ENCODE results near the gene IFIT1B. TPM values are rescaled to one million over a fixed set of nuclear protein-coding genes. Genes with fewer than 3 reads are reported as not detected.

IFIT1B gene
- polyA plus RNA-seq, 3 donors, result not detected

- peaks cover 26 to 28% of the 10 kb centered on the region in 2 donors for H3K4me1 ChIP-seq (ENCODE audit: control insufficient read depth in 1 of 2, insufficient read depth in 2 of 2, low read length in 2 of 2)
- H3K4me2 ChIP-seq (replicated peaks; ENCODE audit: extremely low read depth, low read length, poor library complexity, severe bottlenecking), result no peak overlapping the region
- Mint-ChIP-seq H3K4me1 (peaks cover 33% of the 10 kb centered on the region), H3K9me3 (peaks cover 0 to 1% (median 0%) of the 10 kb centered on the region in 7 donors), H3K36me3 (peaks cover 22 to 27% of the 10 kb centered on the region in 2 donors), H3K4me3 (no peak overlapping the region), H3K27me3 (ENCODE audit: low read depth in 3 of 3) (no peaks in the 10 kb centered on the region), H3K27ac (peak overlapping the region in 1 of 7 donors; percentile 26)
- H3K4me3 ChIP-seq (replicated peaks in 1 of 3; ENCODE audit: low read depth in 2 of 3, low read length in 3 of 3), result no peak overlapping the region
- H2AFZ ChIP-seq (ENCODE audit: insufficient read depth, low read depth, low read length, poor library complexity, severe bottlenecking), result no peak overlapping the region
- H3K9me3 ChIP-seq (replicated peaks in 1 of 2; ENCODE audit: control insufficient read depth in 1 of 2, insufficient read depth in 1 of 2, low read length in 2 of 2), result no peaks in the 10 kb centered on the region
- no peak overlapping the region for H3K9ac ChIP-seq (ENCODE audit: insufficient read depth, low read length, poor library complexity, severe bottlenecking)
- TF ChIP-seq, protein P1, sequence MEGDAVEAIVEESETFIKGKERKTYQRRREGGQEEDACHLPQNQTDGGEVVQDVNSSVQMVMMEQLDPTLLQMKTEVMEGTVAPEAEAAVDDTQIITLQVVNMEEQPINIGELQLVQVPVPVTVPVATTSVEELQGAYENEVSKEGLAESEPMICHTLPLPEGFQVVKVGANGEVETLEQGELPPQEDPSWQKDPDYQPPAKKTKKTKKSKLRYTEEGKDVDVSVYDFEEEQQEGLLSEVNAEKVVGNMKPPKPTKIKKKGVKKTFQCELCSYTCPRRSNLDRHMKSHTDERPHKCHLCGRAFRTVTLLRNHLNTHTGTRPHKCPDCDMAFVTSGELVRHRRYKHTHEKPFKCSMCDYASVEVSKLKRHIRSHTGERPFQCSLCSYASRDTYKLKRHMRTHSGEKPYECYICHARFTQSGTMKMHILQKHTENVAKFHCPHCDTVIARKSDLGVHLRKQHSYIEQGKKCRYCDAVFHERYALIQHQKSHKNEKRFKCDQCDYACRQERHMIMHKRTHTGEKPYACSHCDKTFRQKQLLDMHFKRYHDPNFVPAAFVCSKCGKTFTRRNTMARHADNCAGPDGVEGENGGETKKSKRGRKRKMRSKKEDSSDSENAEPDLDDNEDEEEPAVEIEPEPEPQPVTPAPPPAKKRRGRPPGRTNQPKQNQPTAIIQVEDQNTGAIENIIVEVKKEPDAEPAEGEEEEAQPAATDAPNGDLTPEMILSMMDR (IDR thresholded peaks at IDR 0.05), result no peak
- intact Hi-C loops (cut with micrococcal nuclease), result no loop called here
- no peaks in the 10 kb centered on the region for H3K27me3 ChIP-seq (ENCODE audit: control insufficient read depth in 2 of 2, insufficient read depth in 2 of 2, low read length in 2 of 2)
- 100% methylated on average over 4 of the region's 5 CpGs for WGBS (ENCODE audit: insufficient coverage)
- H3K36me3 ChIP-seq (replicated peaks in 1 of 2; ENCODE audit: control insufficient read depth in 1 of 2, insufficient read depth in 2 of 2, low read length in 2 of 2), result peaks cover 26 to 30% of the 10 kb centered on the region in 2 donors
- no peak for DNase-seq
- H4K20me1 ChIP-seq (ENCODE audit: insufficient read depth, low read length), result peaks cover 24% of the 10 kb centered on the region
- H3K79me2 ChIP-seq (ENCODE audit: insufficient read depth, low read length), result no peaks in the 10 kb centered on the region
- H3K27ac ChIP-seq (ENCODE audit: low read depth in 1 of 2, low read length in 2 of 2), result no peak overlapping the region
These were observed 34.6 kb upstream of the IFIT1B start for GRCh38 chr10:89343089-89343767.

GRCh38 chr10:89344156-89344555, 33.7 kb upstream of the IFIT1B start:
- Histone ChIP-seq H3K4me2 (replicated peaks; ENCODE audit: extremely low read depth, low read length, poor library complexity, severe bottlenecking) (no peak overlapping the region), H3K27ac (ENCODE audit: low read depth in 1 of 2, low read length in 2 of 2) (no peak overlapping the region), H3K4me3 (replicated peaks in 1 of 3; ENCODE audit: low read depth in 2 of 3, low read length in 3 of 3) (no peak overlapping the region), H3K36me3 (replicated peaks in 1 of 2; ENCODE audit: control insufficient read depth in 1 of 2, insufficient read depth in 2 of 2, low read length in 2 of 2) (peaks cover 17 to 21% of the 10 kb centered on the region in 2 donors), H3K27me3 (ENCODE audit: control insufficient read depth in 2 of 2, insufficient read depth in 2 of 2, low read length in 2 of 2) (no peaks in the 10 kb centered on the region), H3K9ac (ENCODE audit: insufficient read depth, low read length, poor library complexity, severe bottlenecking) (no peak overlapping the region), H3K9me3 (replicated peaks in 1 of 2; ENCODE audit: control insufficient read depth in 1 of 2, insufficient read depth in 1 of 2, low read length in 2 of 2) (no peaks in the 10 kb centered on the region), H3K79me2 (ENCODE audit: insufficient read depth, low read length) (no peaks in the 10 kb centered on the region), H4K20me1 (ENCODE audit: insufficient read depth, low read length) (peaks cover 15% of the 10 kb centered on the region), H2AFZ (ENCODE audit: insufficient read depth, low read depth, low read length, poor library complexity, severe bottlenecking) (no peak overlapping the region), H3K4me1 (ENCODE audit: control insufficient read depth in 1 of 2, insufficient read depth in 2 of 2, low read length in 2 of 2) (peaks cover 31 to 36% of the 10 kb centered on the region in 2 donors)
- 83% methylated on average over 1 of the region's 2 CpGs for WGBS (ENCODE audit: insufficient coverage)
- Mint-ChIP-seq H3K36me3 (peaks cover 13 to 18% of the 10 kb centered on the region in 2 donors), H3K27ac (no peak overlapping the region), H3K4me3 (no peak overlapping the region), H3K9me3 (peaks cover 0 to 1% (median 0%) of the 10 kb centered on the region in 7 donors), H3K4me1 (peaks cover 42% of the 10 kb centered on the region), H3K27me3 (ENCODE audit: low read depth in 3 of 3) (no peaks in the 10 kb centered on the region)
- no peak for DNase-seq
- intact Hi-C loops (cut with micrococcal nuclease), result no loop called here
- TF ChIP-seq, protein P1 (IDR thresholded peaks at IDR 0.05), result no peak
